Measurements from ENCODE around the gene SPAG9.

DNA sequence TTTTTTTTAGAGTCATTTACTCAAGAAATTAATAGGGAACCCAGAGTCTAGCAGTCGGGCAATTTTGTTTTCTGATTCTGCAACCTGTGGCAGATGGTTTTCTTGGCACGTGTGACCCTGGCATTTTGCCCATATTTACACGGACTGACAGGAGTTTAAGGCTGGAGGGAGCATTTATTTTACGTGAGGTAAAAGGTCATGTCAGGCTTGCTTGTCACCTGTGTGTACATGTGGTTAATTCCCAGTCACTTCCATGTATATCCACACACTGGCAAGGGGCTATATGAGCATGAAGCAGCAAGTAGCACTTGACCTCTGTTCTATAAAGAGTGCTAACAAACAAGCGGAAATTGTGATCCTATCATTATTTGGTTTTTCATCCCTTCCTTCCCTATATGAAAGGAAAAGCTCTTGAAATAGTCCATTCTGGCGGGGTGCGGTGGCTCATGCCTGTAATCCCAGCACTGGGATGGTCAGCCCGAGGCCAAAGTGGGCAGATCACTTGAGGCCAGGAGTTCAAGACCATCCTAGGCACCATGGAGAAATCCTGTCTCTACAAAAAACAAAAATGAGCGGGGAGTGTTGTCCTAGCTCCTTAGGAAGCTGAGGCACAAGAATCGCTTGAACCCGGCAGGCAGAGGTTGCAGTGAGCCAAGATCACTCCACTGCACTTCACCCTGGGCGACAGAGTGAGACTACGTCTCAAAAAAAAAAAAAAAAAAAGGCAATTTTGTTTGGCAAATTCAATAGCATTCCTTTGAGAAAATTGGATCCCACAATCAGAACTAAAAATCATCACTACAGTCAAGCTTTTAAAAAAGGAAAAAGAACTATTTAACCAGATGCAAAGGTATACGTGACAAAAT lies 2.1 kb downstream of the SPAG9 start:
- TF ChIP-seq, protein P1, sequence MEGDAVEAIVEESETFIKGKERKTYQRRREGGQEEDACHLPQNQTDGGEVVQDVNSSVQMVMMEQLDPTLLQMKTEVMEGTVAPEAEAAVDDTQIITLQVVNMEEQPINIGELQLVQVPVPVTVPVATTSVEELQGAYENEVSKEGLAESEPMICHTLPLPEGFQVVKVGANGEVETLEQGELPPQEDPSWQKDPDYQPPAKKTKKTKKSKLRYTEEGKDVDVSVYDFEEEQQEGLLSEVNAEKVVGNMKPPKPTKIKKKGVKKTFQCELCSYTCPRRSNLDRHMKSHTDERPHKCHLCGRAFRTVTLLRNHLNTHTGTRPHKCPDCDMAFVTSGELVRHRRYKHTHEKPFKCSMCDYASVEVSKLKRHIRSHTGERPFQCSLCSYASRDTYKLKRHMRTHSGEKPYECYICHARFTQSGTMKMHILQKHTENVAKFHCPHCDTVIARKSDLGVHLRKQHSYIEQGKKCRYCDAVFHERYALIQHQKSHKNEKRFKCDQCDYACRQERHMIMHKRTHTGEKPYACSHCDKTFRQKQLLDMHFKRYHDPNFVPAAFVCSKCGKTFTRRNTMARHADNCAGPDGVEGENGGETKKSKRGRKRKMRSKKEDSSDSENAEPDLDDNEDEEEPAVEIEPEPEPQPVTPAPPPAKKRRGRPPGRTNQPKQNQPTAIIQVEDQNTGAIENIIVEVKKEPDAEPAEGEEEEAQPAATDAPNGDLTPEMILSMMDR (IDR thresholded peaks at IDR 0.05) = no peak
- TF ChIP-seq POLR2AphosphoS5 (IDR thresholded peaks at IDR 0.05) (no peak), POLR2A (IDR thresholded peaks at IDR 0.05) (no peak)

All from breast epithelium (tissue), 3 donors.